NCI-H748 (cell line): ENCODE data around the gene ZDHHC3.

Experiments
- DNase-seq: peaks from one replicate; lab custom pipeline; 2025; ENCODE audit not compliant: unreplicated experiment; lab: John Stamatoyannopoulos, UW

Gene ZDHHC3

GRCh38 chr3:44899683-44900367 is 76.1 kb downstream of the ZDHHC3 start:
- DNase-seq, result no peak

DNA sequence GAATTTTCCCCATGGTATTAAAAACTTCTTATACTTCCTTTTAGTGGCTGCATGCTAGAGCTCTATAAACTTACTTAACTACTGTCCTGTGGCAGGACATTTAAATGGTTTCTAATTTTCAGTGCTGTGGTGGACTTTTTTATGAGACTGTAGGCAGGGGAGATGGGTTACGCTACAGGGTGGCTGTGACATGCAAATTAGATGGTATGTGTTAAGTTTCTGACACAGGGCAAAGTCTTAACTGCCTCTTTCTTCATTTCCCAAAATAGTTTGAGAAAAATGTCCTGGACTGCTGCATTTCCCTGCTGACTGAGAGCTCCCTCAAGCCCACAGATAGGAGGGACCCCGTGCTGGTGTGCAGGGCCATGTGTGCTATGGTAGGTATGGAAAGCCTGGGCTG is 79.5 kb downstream of the ZDHHC3 start:
- DNase-seq, result no peak

GRCh38 chr3:44894485-44894884 is 81.5 kb downstream of the ZDHHC3 start:
- no peak for DNase-seq

- DNase-seq, result no peak
Measured at GRCh38 chr3:44893097-44893496, 82.9 kb downstream of the ZDHHC3 start.

- DNase-seq, result no peak
Measured at GRCh38 chr3:44892689-44893088, 83.3 kb downstream of the ZDHHC3 start.

- DNase-seq, result no peak
Measured at GRCh38 chr3:44890852-44891251, 85.1 kb downstream of the ZDHHC3 start.

GRCh38 chr3:44890258-44890657 is 85.7 kb downstream of the ZDHHC3 start:
- DNase-seq, result no peak

- DNase-seq, result no peak
Measured at GRCh38 chr3:44887101-44887500, 88.9 kb downstream of the ZDHHC3 start.

DNA sequence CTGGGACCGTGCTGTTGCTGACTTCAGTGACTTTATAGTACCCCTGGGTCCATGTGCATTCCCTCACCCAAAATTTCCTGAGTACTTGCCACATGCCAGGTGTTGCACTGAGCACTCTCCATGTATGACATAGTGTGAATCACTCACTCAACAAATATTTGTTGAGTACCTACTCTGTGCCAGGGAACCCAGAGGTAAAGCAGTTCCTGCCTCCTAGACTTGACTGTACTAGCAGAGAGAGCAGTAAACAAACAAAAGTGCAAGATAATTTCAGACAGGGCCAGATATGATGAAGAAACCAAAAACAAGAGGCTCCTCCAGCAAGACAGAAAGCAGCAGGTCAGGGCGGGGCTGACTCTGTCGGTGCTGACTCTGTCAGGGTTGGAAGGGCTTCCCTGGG is 89.4 kb downstream of the ZDHHC3 start:
- no peak for DNase-seq

GRCh38 chr3:44885618-44886017 is 90.4 kb downstream of the ZDHHC3 start:
- DNase-seq, result no peak

- DNase-seq, result no peak
Measured at GRCh38 chr3:44883999-44884431, 92.0 kb downstream of the ZDHHC3 start.

DNA sequence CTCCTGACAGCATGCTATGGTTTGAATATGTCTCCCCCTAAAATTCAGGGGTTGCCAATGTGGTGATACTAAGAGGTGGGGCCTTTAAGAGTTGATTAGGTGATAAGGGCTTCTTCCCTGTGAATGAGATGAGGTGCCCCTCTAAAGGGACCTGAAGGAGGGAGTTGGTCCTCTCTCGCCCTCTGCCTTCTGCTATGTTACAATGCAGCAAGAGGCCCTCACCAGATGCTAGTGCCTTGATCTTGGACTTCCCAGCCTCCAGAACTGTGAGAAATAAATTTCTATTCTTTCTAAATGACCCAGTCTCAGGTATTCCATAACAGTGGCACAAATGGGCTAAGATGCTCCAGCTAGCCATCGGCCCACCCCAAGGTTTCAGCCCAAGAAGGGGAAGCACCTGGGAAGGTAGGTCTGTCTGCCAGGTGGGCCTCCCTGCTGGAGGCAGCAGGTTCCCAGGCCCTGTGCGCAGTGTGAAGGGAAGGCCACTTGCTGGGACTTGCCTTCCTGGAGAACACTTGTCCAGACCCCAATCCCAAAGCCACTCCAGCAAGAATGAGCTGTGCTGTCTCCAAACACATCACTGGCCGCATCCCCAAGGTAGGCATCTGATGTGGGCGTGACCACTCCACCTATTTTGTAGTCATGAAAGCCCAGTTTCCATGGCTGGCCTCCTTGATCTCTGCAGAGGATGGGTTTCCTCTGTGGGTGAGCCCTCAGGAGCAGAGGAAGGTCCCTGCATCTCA is 92.6 kb downstream of the ZDHHC3 start:
- DNase-seq, result no peak

- no peak for DNase-seq
Measured at GRCh38 chr3:44880284-44880683, 95.7 kb downstream of the ZDHHC3 start.

GRCh38 chr3:44877333-44877732 is 98.6 kb downstream of the ZDHHC3 start:
- no peak for DNase-seq

GRCh38 chr3:44875596-44875995 is 100.4 kb downstream of the ZDHHC3 start:
- DNase-seq, result no peak
